Karpas-422 (cell line): ENCODE results near the gene NEK1. TPM values are rescaled to one million over a fixed set of nuclear protein-coding genes. Genes with fewer than 3 reads are reported as not detected.

Experiments used
- DNase-seq: peaks from one replicate; pipeline ENCODE4 v3.0.0-alpha.2; 2015
- H2AFZ ChIP-seq: fragments of 200-600 bp; sonication (generic); 2 replicates; pipeline ENCODE4 v1.6.1; 2014; ENCODE audit warnings: antibody characterized with exemption, low read length, mixed read lengths
- H3K27ac ChIP-seq: fragments of 200-600 bp; sonication (generic); 2 replicates; pipeline ENCODE4 v1.5.1; 2014; ENCODE audit warnings: mild to moderate bottlenecking, low read length, moderate library complexity
- H3K27me3 ChIP-seq: fragments of 200-600 bp; sonication (generic); 2 replicates; pipeline ENCODE4 v1.6.1; 2014; ENCODE audit warnings: low read length, mixed read lengths
- H3K36me3 ChIP-seq: fragments of 200-600 bp; sonication (generic); 2 replicates; pipeline ENCODE4 v1.6.1; 2014; ENCODE audit warnings: low read length, mixed read lengths; ENCODE audit not compliant: insufficient read depth
- H3K4me1 ChIP-seq: fragments of 200-600 bp; sonication (generic); 2 replicates; pipeline ENCODE4 v1.6.1; 2014; ENCODE audit warnings: mild to moderate bottlenecking, low read length, mixed read lengths
- H3K4me2 ChIP-seq: fragments of 200-600 bp; sonication (generic); 2 replicates; pipeline ENCODE4 v1.6.1; 2014; ENCODE audit warnings: low read length, low read depth, mild to moderate bottlenecking; ENCODE audit not compliant: poor library complexity, severe bottlenecking
- H3K4me3 ChIP-seq: fragments of 200-600 bp; sonication (generic); 2 replicates; pipeline ENCODE4 v1.5.1; 2014; ENCODE audit warnings: mild to moderate bottlenecking, antibody characterized with exemption, low read length, mixed read lengths
- H3K79me2 ChIP-seq: fragments of 200-600 bp; sonication (generic); 2 replicates; pipeline ENCODE4 v1.6.1; 2014; ENCODE audit warnings: mild to moderate bottlenecking, low read length, mixed read lengths
- H3K9ac ChIP-seq: fragments of 200-600 bp; sonication (generic); 2 replicates; pipeline ENCODE4 v1.6.0; 2014; ENCODE audit warnings: low read length
- H3K9me2 ChIP-seq: fragments of 200-600 bp; sonication (generic), shearing (Covaris generic); replicated peaks from 2 replicates; pipeline ENCODE4 v1.6.0; 2014; ENCODE audit warnings: mild to moderate bottlenecking, low read length, moderate library complexity; ENCODE audit not compliant: insufficient read depth
- H3K9me3 ChIP-seq: fragments of 300-700, 200-600 bp; sonication (generic); 2 replicates; pipeline ENCODE4 v1.6.1; 2014; ENCODE audit warnings: low read length, mixed read lengths
- H4K20me1 ChIP-seq: fragments of 200-600 bp; sonication (generic); 2 replicates; pipeline ENCODE4 v1.6.1; 2014; ENCODE audit warnings: mild to moderate bottlenecking, antibody characterized with exemption, low read length, low read depth; ENCODE audit not compliant: insufficient read depth
- total RNA-seq: library from RNA; depleted of rRNA; stranded (reverse); fragments of >200 nt; shearing (Covaris generic); gene quantifications from 2 replicates; pipeline ENCODE4 v1.2.3, GENCODE V29; 2014; ENCODE audit warnings: low replicate concordance

The NEK1 gene
- total RNA-seq, 1 experiment from 2014 or later: 9.4 TPM

GRCh38 chr4:169621731-169622492 lies 9.5 kb upstream of the NEK1 start:
- Histone ChIP-seq H3K4me2 (peak overlapping the region; percentile 92), H3K4me3 (peak overlapping the region; percentile 91), H2AFZ (no peak overlapping the region), H3K79me2 (peaks cover 66% of the 10 kb centered on the region), H3K9me2 (no peaks in the 10 kb centered on the region), H3K27ac (peak overlapping the region; percentile 86), H3K36me3 (no peaks in the 10 kb centered on the region), H3K9ac (peak overlapping the region; percentile 98), H4K20me1 (no peaks in the 10 kb centered on the region), H3K4me1 (peaks cover 26% of the 10 kb centered on the region), H3K9me3 (no peaks in the 10 kb centered on the region), H3K27me3 (no peaks in the 10 kb centered on the region)
- DNase-seq: peak; percentile 53

- peak overlapping the region; percentile 92 for H3K4me2 ChIP-seq
- peaks cover 57% of the 10 kb centered on the region for H3K79me2 ChIP-seq
- no peaks in the 10 kb centered on the region for H4K20me1 ChIP-seq
- H3K9me3 ChIP-seq: no peaks in the 10 kb centered on the region
- H3K9me2 ChIP-seq: no peaks in the 10 kb centered on the region
- no peaks in the 10 kb centered on the region for H3K36me3 ChIP-seq
- peak overlapping the region; percentile 91 for H3K4me3 ChIP-seq
- peak; percentile 48 for DNase-seq
- peaks cover 26% of the 10 kb centered on the region for H3K4me1 ChIP-seq
- H3K27ac ChIP-seq: peak overlapping the region; percentile 86
- no peak overlapping the region for H2AFZ ChIP-seq
- no peaks in the 10 kb centered on the region for H3K27me3 ChIP-seq
- H3K9ac ChIP-seq: peak overlapping the region; percentile 98
Measured at GRCh38 chr4:169620880-169621248, 8.5 kb upstream of the NEK1 start.

- Histone ChIP-seq H3K79me2 (peaks cover 50% of the 10 kb centered on the region), H3K9me2 (no peaks in the 10 kb centered on the region), H3K27me3 (no peaks in the 10 kb centered on the region), H3K9me3 (no peaks in the 10 kb centered on the region), H3K9ac (peak within 1 kb of the TSS; percentile 98), H3K4me2 (peak within 1 kb of the TSS; percentile 92), H3K4me3 (peak within 1 kb of the TSS; percentile 91), H3K36me3 (no peaks in the 10 kb centered on the region), H2AFZ (peak within 1 kb of the TSS; percentile 16; the same call in 1 of the 2 replicates), H4K20me1 (no peaks in the 10 kb centered on the region), H3K27ac (peak within 1 kb of the TSS; percentile 90), H3K4me1 (peaks cover 32% of the 10 kb centered on the region)
- peak; percentile 96 for DNase-seq
Measured at GRCh38 chr4:169619958-169620879, 7.8 kb upstream of the NEK1 start, which contains the start of gene CLCN3. Gene CLCN3 (plus strand): TSS chr4:169620578. CDS start chr4:169635929, 15,351 bp downstream.

GRCh38 chr4:169619518-169619957 lies 7.2 kb upstream of the NEK1 start:
- H3K4me3 ChIP-seq: peak overlapping the region; percentile 74

DNA sequence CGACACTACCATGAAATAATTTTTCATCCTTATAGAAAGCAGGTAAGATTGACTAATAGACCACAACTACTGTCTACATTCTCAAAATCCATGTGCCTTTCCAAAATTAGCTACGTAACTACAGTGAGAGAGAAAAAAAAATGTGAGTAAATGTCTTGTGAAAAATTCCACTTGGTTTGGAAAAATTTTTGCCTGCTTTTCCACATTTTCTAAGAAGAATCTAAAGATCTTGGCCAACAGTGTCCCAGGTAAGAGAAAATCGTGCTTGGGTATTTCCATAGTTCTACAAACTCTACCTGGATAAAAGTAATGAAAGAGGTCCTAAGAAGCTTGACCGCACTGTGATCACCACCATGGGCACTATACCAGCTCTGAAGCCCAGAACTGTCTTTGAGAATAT lies 6.6 kb upstream of the NEK1 start:
- Histone ChIP-seq H3K9ac (peak overlapping the region; percentile 48), H3K4me3 (peak overlapping the region; percentile 74)

More at GRCh38 chr4:169619518-169619957, 7.2 kb upstream of the NEK1 start:
- H3K36me3 ChIP-seq: no peaks in the 10 kb centered on the region
- no peaks in the 10 kb centered on the region for H3K9me3 ChIP-seq
- H3K9ac ChIP-seq: peak overlapping the region; percentile 85
- DNase-seq: peak; percentile 84
- H3K4me1 ChIP-seq: peaks cover 33% of the 10 kb centered on the region
- no peaks in the 10 kb centered on the region for H4K20me1 ChIP-seq
- peak overlapping the region; percentile 90 for H3K27ac ChIP-seq
- peak overlapping the region; percentile 85 for H3K4me2 ChIP-seq
- peaks cover 44% of the 10 kb centered on the region for H3K79me2 ChIP-seq
- peak overlapping the region; percentile 16; the same call in 1 of the 2 replicates for H2AFZ ChIP-seq
- H3K9me2 ChIP-seq: no peaks in the 10 kb centered on the region
- H3K27me3 ChIP-seq: no peaks in the 10 kb centered on the region

GRCh38 chr4:169618286-169618685 lies 5.9 kb upstream of the NEK1 start:
- Histone ChIP-seq H3K9me2 (no peaks in the 10 kb centered on the region), H3K9ac (no peak overlapping the region), H3K79me2 (peaks cover 31% of the 10 kb centered on the region), H3K4me2 (peak overlapping the region; percentile 85), H3K27me3 (no peaks in the 10 kb centered on the region), H3K27ac (peak overlapping the region; percentile 90), H3K4me3 (0 out of 2 replicates have a peak overlapping the region, but pooled peaks have one; percentile 74), H3K4me1 (peaks cover 36% of the 10 kb centered on the region), H4K20me1 (no peaks in the 10 kb centered on the region), H2AFZ (peak overlapping the region; percentile 51; the same call in 1 of the 2 replicates), H3K36me3 (no peaks in the 10 kb centered on the region), H3K9me3 (no peaks in the 10 kb centered on the region)
- DNase-seq: no peak

More for the DNA sequence above, 6.6 kb upstream of the NEK1 start:
- H3K4me2 ChIP-seq: peak overlapping the region; percentile 85
- no peaks in the 10 kb centered on the region for H3K36me3 ChIP-seq
- no peak for DNase-seq
- H3K27me3 ChIP-seq: no peaks in the 10 kb centered on the region
- H3K9me2 ChIP-seq: no peaks in the 10 kb centered on the region
- no peaks in the 10 kb centered on the region for H3K9me3 ChIP-seq
- H3K79me2 ChIP-seq: peaks cover 38% of the 10 kb centered on the region
- no peaks in the 10 kb centered on the region for H4K20me1 ChIP-seq
- H3K4me1 ChIP-seq: peaks cover 33% of the 10 kb centered on the region
- H3K27ac ChIP-seq: peak overlapping the region; percentile 90
- H2AFZ ChIP-seq: peak overlapping the region; percentile 49; the same call in 1 of the 2 replicates

- H3K27ac ChIP-seq: no peak overlapping the region
- no peak overlapping the region for H2AFZ ChIP-seq
- H3K9me2 ChIP-seq: no peaks in the 10 kb centered on the region
- H3K4me3 ChIP-seq: no peak overlapping the region
- no peak overlapping the region for H3K4me2 ChIP-seq
- H3K4me1 ChIP-seq: peaks cover 32% of the 10 kb centered on the region
- peaks cover 21% of the 10 kb centered on the region for H3K79me2 ChIP-seq
- H3K9me3 ChIP-seq: no peaks in the 10 kb centered on the region
- H3K27me3 ChIP-seq: no peaks in the 10 kb centered on the region
- H3K9ac ChIP-seq: no peak overlapping the region
- H4K20me1 ChIP-seq: no peaks in the 10 kb centered on the region
- no peaks in the 10 kb centered on the region for H3K36me3 ChIP-seq
- DNase-seq: no peak
Measured at GRCh38 chr4:169617306-169617705, 4.9 kb upstream of the NEK1 start.

DNA sequence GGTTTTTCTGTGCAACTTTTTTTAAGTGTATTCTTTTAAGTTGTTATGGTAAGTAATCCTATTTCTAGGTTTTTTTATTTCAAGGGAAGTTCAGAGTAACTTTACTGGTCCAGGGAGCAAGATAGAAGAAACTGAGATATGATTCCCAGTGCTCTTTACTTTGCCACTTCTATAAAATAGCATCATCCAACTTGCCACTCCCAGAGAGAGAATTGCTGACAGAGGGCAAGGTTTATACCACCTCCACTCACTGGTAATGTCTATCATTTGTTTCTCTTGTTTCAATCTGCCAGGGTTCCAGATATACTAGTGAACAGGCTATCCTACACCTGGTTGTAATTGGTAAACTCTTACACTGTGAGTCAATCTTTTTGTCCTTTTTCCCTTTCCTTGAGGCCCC lies 4.5 kb upstream of the NEK1 start:
- DNase-seq: no peak
- H3K4me2 ChIP-seq: no peak overlapping the region
- no peaks in the 10 kb centered on the region for H3K9me3 ChIP-seq
- H2AFZ ChIP-seq: no peak overlapping the region
- H3K27ac ChIP-seq: no peak overlapping the region
- no peaks in the 10 kb centered on the region for H3K27me3 ChIP-seq
- no peaks in the 10 kb centered on the region for H3K36me3 ChIP-seq
- no peak overlapping the region for H3K9ac ChIP-seq
- no peaks in the 10 kb centered on the region for H4K20me1 ChIP-seq
- H3K9me2 ChIP-seq: no peaks in the 10 kb centered on the region
- H3K4me3 ChIP-seq: no peak overlapping the region
- peaks cover 21% of the 10 kb centered on the region for H3K79me2 ChIP-seq
- H3K4me1 ChIP-seq: peaks cover 27% of the 10 kb centered on the region
